Measurements from ENCODE around the gene IL1R2.

- TF ChIP-seq CTCF (conservative IDR thresholded peaks at IDR 0.05 in 1 of 2, IDR thresholded peaks at IDR 0.05 in 1 of 2; ENCODE audit: low read depth in 1 of 2, low read length in 2 of 2): no peak
- no peak for TF ChIP-seq EZH2 (IDR thresholded peaks at IDR 0.05; ENCODE audit: low read length, missing control alignments)
Measured at GRCh38 chr2:102000813-102001766, 9.3 kb downstream of the IL1R2 start.
